22Rv1 (cell line): Measurements from ENCODE around the gene POTEE.
"Not testable (repeated sequence)": the region's sequence is repeated elsewhere in the genome, so short reads cannot be mapped to it uniquely, and the experiment has no call there.

Experiments
- ZFX ChIP-seq: fragments of 450-650 bp; IDR thresholded peaks from 2 replicates; pipeline ENCODE4 v1.6.1; 2017; ENCODE audit warnings: antibody characterized with exemption, borderline replicate concordance
- TF ChIP-seq, protein P1 (sequence below): fragments of 450-650 bp; IDR thresholded peaks from 2 replicates; pipeline ENCODE4 v1.5.1; 2017; ENCODE audit warnings: mild to moderate bottlenecking

DNA sequence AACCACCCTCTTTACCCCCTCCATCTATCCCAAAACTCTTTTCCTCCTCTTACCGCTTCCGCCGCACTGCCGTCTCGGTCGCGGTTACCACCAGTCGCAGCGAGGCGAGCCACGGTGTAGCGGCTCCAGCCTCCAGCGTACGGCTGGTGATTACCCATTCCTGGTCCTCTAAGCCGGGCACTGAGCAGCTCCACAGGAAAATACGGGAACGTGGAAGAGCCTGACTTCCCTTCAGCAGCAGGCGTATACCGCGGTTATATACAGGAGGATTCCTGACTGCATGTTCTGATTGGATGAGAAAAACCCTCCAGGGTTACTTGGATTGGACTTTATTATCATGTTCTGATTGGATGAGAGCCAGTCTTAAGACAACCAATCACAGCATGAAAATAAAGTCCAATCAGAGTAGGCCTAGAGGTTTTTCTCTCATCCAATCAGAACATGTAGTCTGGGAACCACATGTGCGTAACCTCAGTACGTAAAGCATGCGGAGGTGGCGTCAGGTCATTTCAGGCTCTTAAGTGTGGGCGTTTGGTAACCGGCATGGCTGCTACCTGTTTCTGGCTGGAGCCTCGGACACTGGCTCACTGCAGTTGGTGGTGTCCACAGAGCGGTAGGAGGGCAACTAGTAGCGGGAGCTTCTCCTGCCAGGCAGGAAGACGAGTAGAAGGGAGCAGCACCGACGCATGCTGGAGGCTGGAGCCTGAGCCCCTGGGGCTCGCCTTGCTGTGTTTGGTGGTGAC lies at the start of gene POTEE:
- TF ChIP-seq, protein P1, sequence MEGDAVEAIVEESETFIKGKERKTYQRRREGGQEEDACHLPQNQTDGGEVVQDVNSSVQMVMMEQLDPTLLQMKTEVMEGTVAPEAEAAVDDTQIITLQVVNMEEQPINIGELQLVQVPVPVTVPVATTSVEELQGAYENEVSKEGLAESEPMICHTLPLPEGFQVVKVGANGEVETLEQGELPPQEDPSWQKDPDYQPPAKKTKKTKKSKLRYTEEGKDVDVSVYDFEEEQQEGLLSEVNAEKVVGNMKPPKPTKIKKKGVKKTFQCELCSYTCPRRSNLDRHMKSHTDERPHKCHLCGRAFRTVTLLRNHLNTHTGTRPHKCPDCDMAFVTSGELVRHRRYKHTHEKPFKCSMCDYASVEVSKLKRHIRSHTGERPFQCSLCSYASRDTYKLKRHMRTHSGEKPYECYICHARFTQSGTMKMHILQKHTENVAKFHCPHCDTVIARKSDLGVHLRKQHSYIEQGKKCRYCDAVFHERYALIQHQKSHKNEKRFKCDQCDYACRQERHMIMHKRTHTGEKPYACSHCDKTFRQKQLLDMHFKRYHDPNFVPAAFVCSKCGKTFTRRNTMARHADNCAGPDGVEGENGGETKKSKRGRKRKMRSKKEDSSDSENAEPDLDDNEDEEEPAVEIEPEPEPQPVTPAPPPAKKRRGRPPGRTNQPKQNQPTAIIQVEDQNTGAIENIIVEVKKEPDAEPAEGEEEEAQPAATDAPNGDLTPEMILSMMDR = not testable (repeated sequence)
- not testable (repeated sequence) for TF ChIP-seq ZFX
